Stimulated activated CD8-positive, alpha-beta memory T cell treated with anti-CD3 and anti-CD28 coated beads, Interleukin-7, amount 100 ng/mL, for 48 hours (primary cell): ENCODE measurements around the gene IGFBP1.

ENCODE experiments used
- DNase-seq, 2 donors: peaks; one replicate each; pipeline ENCODE4 v3.0.0-alpha.2; 2020; ENCODE audit warnings: low read depth in 1 of 2; ENCODE audit errors: extremely low read depth in 1 of 2

The IGFBP1 gene

GRCh38 chr7:45880433-45880860, 7.8 kb upstream of the IGFBP1 start:
- no peak for DNase-seq

- DNase-seq: no peak
Measured at GRCh38 chr7:45881280-45881758, 7.0 kb upstream of the IGFBP1 start.

GRCh38 chr7:45881759-45882464, 6.4 kb upstream of the IGFBP1 start:
- no peak for DNase-seq

- no peak for DNase-seq
Measured at GRCh38 chr7:45882465-45882810, 5.8 kb upstream of the IGFBP1 start.

- DNase-seq: no peak
Measured at GRCh38 chr7:45884136-45884535, 4.2 kb upstream of the IGFBP1 start.

GRCh38 chr7:45885264-45885882, 2.9 kb upstream of the IGFBP1 start:
- DNase-seq: no peak

- DNase-seq: no peak
Measured at GRCh38 chr7:45886931-45887667, 1.2 kb upstream of the IGFBP1 start.

- no peak for DNase-seq
Measured at GRCh38 chr7:45888993-45889366, 692 bp downstream of the IGFBP1 start.

- no peak for DNase-seq
Measured at GRCh38 chr7:45889367-45890067, 1.2 kb downstream of the IGFBP1 start.

GRCh38 chr7:45890125-45890901, 2.0 kb downstream of the IGFBP1 start:
- no peak for DNase-seq

GRCh38 chr7:45890902-45891461, 2.7 kb downstream of the IGFBP1 start:
- DNase-seq: no peak

- no peak for DNase-seq
Measured at GRCh38 chr7:45891462-45892402, 3.4 kb downstream of the IGFBP1 start.

- DNase-seq: no peak
Measured at GRCh38 chr7:45892407-45893035, 4.2 kb downstream of the IGFBP1 start.

- DNase-seq: no peak
Measured at GRCh38 chr7:45893374-45893995, 5.2 kb downstream of the IGFBP1 start.

- no peak for DNase-seq
Measured at GRCh38 chr7:45893996-45894664, 5.8 kb downstream of the IGFBP1 start.

- DNase-seq: no peak
Measured at GRCh38 chr7:45894665-45895062, 6.4 kb downstream of the IGFBP1 start.

GRCh38 chr7:45897042-45897690, 8.9 kb downstream of the IGFBP1 start:
- no peak for DNase-seq
